Activated T-cell treated with anti-CD3 and anti-CD28 coated beads, Interleukin-2, amount 50 U/mL, for 24 hours (primary cell): ENCODE data around the gene RTF1.
"Not testable (repeated sequence)": the region's sequence is repeated elsewhere in the genome, so short reads cannot be mapped to it uniquely, and the experiment has no call there.

Experiments
- DNase-seq: peaks from one replicate; pipeline ENCODE4 v3.0.0-alpha.2; 2020
- H3K27ac Mint-ChIP-seq: 2 replicates; pipeline ENCODE4 v1.8.0; 2020; ENCODE audit warnings: mild to moderate bottlenecking, mixed read lengths
- H3K27me3 Mint-ChIP-seq: 2 replicates; pipeline ENCODE4 v1.8.0; 2020; ENCODE audit warnings: mixed read lengths
- H3K36me3 Mint-ChIP-seq: 2 replicates; pipeline ENCODE4 v1.8.0; 2020; ENCODE audit warnings: low read depth, mixed read lengths
- H3K4me1 Mint-ChIP-seq: 2 replicates; pipeline ENCODE4 v1.8.0; 2020; ENCODE audit warnings: low read depth, mixed read lengths
- H3K4me3 Mint-ChIP-seq: 2 replicates; pipeline ENCODE4 v1.8.0; 2020; ENCODE audit warnings: mild to moderate bottlenecking, moderate library complexity, mixed read lengths
- H3K9me3 Mint-ChIP-seq: 2 replicates; pipeline ENCODE4 v1.8.0; 2020; ENCODE audit warnings: mixed read lengths

RTF1 gene

DNA sequence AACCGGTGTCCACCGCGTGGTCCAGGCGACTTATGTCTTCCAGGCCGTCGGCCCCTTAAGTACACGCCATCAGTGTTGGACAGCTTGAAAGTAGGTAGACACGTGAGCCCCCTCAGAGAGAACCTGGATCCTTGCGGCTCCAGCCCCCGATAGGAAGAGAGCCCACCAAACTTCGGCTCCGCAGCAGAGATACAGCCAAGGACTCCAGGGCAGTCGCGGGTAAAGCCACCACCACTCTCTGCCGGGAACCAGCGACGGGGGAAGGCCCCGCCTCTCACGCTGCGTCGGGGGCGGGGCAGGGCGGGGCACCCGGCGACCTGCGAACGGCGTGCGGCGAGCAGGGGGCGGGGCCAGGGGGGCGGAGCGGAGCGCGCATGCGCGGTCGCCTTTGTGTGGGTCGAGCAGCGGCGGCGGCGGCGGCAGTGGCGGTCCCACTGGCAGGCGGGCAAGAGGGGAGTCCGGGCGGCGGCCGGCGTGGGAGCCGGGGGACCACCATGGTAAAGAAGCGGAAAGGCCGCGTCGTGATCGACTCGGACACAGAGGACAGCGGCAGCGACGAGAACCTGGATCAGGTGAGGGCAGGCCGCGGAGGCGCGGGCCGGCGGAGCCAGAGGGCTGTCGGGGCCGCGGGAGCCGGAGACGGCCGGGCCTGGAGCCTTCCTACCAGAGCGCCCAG, at the start of gene RTF1:
Gene RTF1, plus strand, starts transcription at position 354 of the 676 bp plus-strand sequence. Its CDS starts 21 bp downstream, at position 375.
- Mint-ChIP-seq H3K36me3 (peaks cover 20% of the 10 kb centered on the region), H3K9me3 (no peaks in the 10 kb centered on the region), H3K4me3 (peak within 1 kb of the TSS; percentile 93), H3K27me3 (no peaks in the 10 kb centered on the region), H3K4me1 (peaks cover 45% of the 10 kb centered on the region), H3K27ac (peak within 1 kb of the TSS; percentile 96)
- DNase-seq = peak; percentile 99

DNA sequence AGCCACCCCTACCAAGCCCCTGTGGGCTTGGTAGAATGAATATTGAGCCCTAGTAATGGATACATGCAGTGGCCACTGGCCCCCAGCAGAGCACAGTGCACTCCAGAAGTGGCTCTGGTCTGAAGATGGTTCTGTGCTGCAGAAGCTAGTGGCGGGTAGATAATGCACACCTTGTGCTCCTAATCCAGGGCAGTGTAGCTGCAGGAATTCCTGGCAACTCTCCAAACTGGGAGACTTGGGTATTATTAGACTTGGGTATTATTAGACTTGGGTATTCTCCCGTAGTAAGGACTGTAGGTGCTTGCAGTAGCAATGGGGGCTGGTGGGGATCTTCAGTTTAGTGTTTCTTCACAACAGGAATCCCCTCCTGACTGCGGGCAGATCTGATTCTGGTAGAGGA, 49.5 kb upstream of the RTF1 start:
- H3K36me3 Mint-ChIP-seq = peaks cover 88% of the 10 kb centered on the region

DNA sequence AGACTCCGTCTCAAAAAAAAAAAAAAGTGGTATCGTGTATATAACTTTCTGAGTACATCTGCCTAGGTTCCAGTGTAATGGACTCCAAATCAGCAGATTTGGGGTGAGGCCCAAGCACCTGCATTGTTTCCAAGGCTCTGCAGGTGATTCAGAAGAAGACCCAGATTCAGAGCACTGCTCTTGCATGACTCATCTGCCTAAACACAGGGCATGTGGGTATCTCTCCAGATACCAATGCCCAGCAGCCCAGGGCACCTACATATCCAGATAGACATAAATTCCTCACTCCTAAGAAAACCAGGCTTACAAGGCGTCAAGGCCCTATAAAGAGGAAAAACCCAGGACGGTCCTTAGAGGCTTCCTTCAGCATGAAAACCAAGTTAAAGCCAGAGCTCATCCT, 38.9 kb upstream of the RTF1 start:
- DNase-seq = no peak
- no peaks in the 10 kb centered on the region for H3K4me1 Mint-ChIP-seq
- H3K27me3 Mint-ChIP-seq = no peaks in the 10 kb centered on the region
- peaks cover 78% of the 10 kb centered on the region for H3K36me3 Mint-ChIP-seq
- no peaks in the 10 kb centered on the region for H3K9me3 Mint-ChIP-seq
- H3K4me3 Mint-ChIP-seq = no peak overlapping the region
- H3K27ac Mint-ChIP-seq = no peak overlapping the region

More for the DNA sequence above, 49.5 kb upstream of the RTF1 start:
- Mint-ChIP-seq H3K4me3 (no peak overlapping the region), H3K27ac (no peak overlapping the region), H3K4me1 (no peaks in the 10 kb centered on the region), H3K27me3 (no peaks in the 10 kb centered on the region), H3K9me3 (no peaks in the 10 kb centered on the region)
- no peak for DNase-seq

DNA sequence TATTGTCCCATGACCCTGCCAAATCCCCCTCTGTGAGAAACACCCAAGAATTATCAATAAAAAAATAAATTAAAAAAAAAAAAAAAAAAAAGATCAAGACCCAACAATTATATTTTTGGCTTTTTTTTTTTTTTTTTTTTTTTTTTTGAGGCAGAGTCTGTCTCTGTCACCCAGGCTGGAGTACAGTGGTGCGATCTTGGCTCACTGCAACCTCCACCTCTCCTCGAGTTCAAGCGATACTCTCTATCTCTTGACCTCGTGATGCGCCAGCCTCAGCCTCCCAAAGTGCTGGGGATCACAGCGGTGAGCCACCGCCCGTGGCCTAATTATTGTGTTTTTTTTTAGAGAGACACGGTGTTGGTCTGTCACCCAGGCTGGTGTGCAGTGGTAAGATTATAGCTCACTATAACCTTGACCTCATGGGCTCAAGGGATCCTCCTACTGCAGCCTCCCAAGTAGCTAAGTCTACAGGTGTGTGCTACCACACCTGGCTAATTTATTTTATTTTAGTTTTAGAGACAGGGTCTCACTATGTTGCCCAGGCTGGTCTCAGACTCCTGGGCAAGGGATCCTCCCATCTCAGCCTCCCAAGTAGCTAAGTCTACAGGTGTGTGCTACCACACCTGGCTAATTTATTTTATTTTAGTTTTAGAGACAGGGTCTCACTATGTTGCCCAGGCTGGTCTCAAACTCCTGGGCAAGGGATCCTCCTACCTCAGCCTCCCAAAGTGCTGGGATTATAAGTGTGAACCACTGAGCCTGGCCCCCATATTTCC, 32.7 kb upstream of the RTF1 start:
- DNase-seq, H3K4me1 Mint-ChIP-seq, H3K27ac Mint-ChIP-seq, H3K9me3 Mint-ChIP-seq, H3K4me3 Mint-ChIP-seq, H3K27me3 Mint-ChIP-seq: not testable (repeated sequence)
- H3K36me3 Mint-ChIP-seq = peaks cover 56% of the 10 kb centered on the region

DNA sequence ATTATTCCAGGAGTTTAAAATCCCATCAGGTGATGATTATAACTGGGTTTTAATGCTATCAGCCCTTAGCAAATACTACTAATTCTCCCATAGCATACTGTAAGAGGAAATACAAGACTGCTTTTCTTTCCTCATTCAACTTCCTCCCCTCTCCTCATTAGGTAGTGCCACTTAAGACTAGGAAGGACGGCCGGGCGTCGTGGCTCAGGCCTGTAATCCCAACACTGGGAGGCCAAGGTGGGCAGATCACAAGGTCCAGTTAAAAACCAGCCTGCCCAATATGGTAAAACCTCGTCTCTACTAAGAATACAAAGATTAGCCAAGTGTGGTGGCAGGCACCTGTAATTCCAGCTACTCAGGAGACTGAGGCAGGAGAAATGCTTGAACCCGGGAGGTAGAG, 29.2 kb upstream of the RTF1 start:
- no peak for DNase-seq
- Mint-ChIP-seq H3K4me1 (no peaks in the 10 kb centered on the region), H3K36me3 (peaks cover 43% of the 10 kb centered on the region), H3K27ac (no peak overlapping the region), H3K27me3 (no peaks in the 10 kb centered on the region), H3K9me3 (no peaks in the 10 kb centered on the region), H3K4me3 (no peak overlapping the region)

DNA sequence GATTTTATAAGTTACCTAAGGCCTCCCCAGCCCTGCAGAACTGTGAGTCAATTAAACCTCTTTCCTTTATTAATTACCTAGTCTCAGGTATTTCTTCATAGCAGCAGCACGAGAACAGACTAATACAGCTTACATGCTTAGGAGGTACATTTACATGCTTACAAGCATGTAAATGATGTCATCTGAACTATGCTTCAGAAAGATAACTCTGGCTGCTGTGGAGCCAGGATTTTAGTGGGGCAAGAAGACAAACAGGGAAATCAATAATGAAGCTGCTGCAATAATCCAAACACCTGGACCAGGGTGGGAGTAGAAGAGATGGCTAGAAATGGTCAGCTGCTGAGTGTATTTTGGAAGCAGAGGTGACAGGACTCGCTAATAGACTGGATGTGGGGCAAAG, 24.2 kb upstream of the RTF1 start:
- H3K27me3 Mint-ChIP-seq = no peaks in the 10 kb centered on the region
- H3K9me3 Mint-ChIP-seq = no peaks in the 10 kb centered on the region
- H3K27ac Mint-ChIP-seq = peak overlapping the region; percentile 56

DNA sequence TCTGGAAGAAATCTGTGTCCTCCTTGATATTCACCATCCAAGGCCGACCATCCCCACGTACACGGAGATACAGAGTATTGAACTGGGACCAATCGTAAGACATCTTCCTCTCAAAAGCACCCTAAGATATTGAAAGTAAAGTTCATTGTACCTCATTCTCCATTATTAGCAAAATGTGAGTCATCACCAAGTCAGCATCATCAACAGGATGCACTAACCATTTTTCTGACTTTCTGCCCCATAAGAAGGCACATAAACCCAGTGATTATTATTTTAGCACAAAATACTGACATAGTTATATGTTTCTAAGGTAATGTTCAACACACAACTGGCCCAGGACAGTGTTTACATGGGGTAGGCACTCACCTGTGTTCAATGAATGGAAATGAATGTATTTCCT, 22.0 kb upstream of the RTF1 start:
- H3K36me3 Mint-ChIP-seq = peaks cover 45% of the 10 kb centered on the region
- peaks cover 20% of the 10 kb centered on the region for H3K4me1 Mint-ChIP-seq
- no peak overlapping the region for H3K4me3 Mint-ChIP-seq
- H3K9me3 Mint-ChIP-seq = no peaks in the 10 kb centered on the region
- peak overlapping the region; percentile 85 for H3K27ac Mint-ChIP-seq
- H3K27me3 Mint-ChIP-seq = no peaks in the 10 kb centered on the region
- no peak for DNase-seq

More for the DNA sequence above, 24.2 kb upstream of the RTF1 start:
- H3K4me3 Mint-ChIP-seq = no peak overlapping the region
- peaks cover 20% of the 10 kb centered on the region for H3K4me1 Mint-ChIP-seq
- peaks cover 59% of the 10 kb centered on the region for H3K36me3 Mint-ChIP-seq
- DNase-seq = no peak

DNA sequence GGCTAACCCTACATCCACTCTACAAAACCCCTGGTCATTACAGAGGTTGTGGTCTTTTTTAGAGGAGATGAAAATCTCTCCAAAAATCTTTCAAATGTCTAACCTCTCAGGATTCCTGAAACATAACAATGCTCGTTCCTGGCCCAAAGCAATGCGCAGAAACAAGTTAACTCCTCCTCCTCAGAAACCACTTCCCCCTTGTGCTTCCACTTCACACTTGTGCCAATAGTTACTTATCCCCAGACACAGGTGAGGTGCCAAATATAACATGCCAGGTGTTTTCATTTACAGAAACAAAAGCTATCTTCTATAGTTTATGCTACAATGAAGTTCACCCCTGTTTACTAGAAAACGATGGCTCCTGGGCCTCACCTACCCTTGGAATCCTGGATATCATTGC, 20.8 kb upstream of the RTF1 start:
- Mint-ChIP-seq H3K4me1 (peaks cover 24% of the 10 kb centered on the region), H3K27ac (peak overlapping the region; percentile 39), H3K27me3 (no peaks in the 10 kb centered on the region), H3K36me3 (peaks cover 42% of the 10 kb centered on the region), H3K9me3 (no peaks in the 10 kb centered on the region), H3K4me3 (no peak overlapping the region)
- no peak for DNase-seq

DNA sequence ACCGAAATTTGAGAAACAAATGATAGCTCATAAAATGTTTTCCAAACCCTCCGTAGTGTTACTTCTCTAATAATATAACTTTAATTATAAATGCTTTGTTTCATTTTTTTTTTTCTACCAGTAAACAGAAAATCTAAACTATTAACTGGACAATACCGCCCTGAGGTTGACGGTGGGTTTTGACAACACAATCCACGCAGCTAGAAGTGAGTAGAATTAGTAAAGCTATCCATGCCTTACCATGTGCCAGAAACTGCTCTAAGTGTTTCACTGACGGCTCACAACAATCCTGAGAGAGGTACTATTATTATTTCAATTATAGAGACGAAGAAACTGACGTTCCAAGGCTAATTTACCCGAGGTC, 15.0 kb upstream of the RTF1 start:
- Mint-ChIP-seq H3K36me3 (peaks cover 14% of the 10 kb centered on the region), H3K4me1 (peaks cover 20% of the 10 kb centered on the region), H3K27me3 (no peaks in the 10 kb centered on the region), H3K4me3 (peak overlapping the region; percentile 92), H3K27ac (peak overlapping the region; percentile 95), H3K9me3 (no peaks in the 10 kb centered on the region)
- no peak for DNase-seq

DNA sequence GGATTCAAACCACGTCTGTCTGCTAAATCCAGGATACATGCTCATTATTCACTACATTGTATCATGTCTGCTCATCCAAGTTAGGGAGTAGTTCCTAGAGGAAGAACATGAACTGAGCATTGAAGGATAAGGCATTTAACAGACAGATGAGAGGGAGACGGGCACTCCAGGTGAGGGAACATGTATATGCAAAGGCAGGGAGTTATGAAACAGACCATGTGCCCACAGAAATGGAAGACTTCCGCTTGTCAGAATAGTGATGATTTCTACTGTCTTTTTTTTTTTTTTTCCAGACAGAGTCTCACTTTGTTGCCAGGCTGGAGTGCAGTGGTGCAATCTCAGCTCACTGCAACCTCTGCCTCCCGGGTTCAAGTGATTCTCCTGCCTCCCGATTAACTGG, 9.6 kb upstream of the RTF1 start:
- Mint-ChIP-seq H3K4me1 (peaks cover 12% of the 10 kb centered on the region), H3K4me3 (no peak overlapping the region), H3K36me3 (peaks cover 7% of the 10 kb centered on the region), H3K27ac (no peak overlapping the region), H3K27me3 (no peaks in the 10 kb centered on the region), H3K9me3 (no peaks in the 10 kb centered on the region)
- DNase-seq = no peak

DNA sequence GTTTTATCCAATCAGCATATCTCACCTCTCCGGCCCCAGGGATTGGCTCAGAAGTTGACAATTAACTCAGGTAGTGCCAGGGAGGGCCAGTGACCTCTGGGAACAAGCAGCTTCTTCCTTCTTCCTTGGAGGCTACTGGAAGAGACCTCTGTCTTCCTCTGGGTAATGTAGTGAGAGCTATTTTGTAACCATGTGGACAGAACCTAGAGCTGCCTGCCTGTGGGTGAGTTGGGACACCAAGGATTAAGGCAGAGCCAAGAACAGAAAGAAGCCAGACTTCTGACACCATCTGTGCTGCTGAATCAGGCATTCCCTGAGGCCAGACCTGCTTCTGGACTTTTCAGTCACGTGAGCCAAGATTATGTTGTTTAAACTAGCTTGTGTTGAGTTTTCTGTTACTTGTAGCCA, 8.7 kb upstream of the RTF1 start:
- DNase-seq = no peak
- Mint-ChIP-seq H3K36me3 (no peaks in the 10 kb centered on the region), H3K27ac (no peak overlapping the region), H3K27me3 (no peaks in the 10 kb centered on the region), H3K9me3 (no peaks in the 10 kb centered on the region), H3K4me1 (peaks cover 8% of the 10 kb centered on the region), H3K4me3 (no peak overlapping the region)

DNA sequence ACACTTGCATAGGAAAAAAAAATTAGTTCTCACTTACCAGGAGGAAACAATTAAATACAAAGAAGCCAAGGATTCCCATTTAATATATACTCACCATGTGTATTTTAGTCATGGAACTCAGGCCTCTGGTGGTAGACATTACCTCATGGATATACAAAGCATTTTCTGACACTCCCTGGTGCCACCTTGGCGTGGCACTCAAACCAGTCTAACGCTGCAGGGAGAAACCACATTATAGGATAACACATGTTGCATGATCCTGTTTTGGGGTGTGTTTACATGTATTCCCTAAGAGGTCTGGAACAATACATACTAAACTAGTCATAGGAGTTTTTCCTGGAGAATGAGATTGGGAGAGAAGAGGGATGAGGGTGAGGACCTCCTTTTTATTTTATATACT, 5.9 kb upstream of the RTF1 start:
- Mint-ChIP-seq H3K4me3 (no peak overlapping the region), H3K27ac (no peak overlapping the region), H3K4me1 (peaks cover 10% of the 10 kb centered on the region), H3K36me3 (peaks cover 4% of the 10 kb centered on the region), H3K27me3 (no peaks in the 10 kb centered on the region), H3K9me3 (no peaks in the 10 kb centered on the region)
- DNase-seq = no peak

DNA sequence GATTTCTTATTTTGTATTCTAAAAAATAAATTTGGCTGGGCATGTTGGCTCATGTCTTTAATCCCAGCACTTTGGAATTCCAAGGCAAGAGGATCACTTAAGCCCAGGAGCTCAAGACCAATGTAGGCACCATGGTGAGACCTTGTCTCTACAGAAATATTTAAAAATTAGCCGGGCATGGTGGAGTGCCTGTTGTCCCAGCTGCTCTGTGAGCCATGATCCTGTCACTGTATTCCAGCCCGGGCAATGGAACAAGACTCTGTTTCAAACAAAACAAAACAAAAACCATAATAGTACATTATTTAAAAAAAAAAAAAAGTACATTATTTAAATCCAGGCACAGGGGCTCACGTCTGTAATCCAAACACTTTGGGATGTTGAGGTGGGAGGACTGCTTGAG, 5.5 kb upstream of the RTF1 start:
- Mint-ChIP-seq H3K27me3 (no peaks in the 10 kb centered on the region), H3K27ac (no peak overlapping the region), H3K36me3 (peaks cover 8% of the 10 kb centered on the region), H3K4me3 (no peak overlapping the region), H3K4me1 (peaks cover 15% of the 10 kb centered on the region), H3K9me3 (no peaks in the 10 kb centered on the region)
- no peak for DNase-seq

DNA sequence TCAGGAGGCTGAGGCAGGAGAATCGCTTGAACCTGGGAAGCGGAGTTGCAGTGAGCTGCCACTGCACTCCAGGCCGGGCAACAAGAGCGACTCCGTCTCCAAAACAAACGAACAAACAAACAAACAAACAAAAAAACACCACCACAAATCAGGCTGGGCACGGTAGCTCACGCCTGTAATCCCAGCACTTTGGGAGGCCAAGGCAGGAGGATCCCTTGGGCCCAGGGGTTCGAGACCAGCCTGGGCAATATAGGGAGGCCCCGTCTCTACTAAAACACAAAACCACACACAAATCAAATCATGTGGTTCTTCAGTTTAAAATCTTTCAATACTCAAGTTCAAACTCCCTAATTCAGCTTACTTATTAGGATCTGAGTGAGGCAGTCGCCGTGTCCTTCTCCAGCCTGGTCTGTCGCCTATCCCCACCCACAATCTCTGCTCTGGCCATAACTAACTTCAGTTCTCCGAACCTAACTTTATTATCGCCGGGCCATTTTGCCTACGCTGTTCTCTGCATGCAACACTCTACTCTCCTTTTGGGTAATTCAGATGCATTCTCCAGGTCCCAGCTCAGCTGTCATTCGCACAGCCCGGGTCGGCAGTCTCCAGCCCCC, 660 bp upstream of the RTF1 start:
- H3K4me3 Mint-ChIP-seq = peak overlapping the region; percentile 93
- no peak for DNase-seq
- peak overlapping the region; percentile 96 for H3K27ac Mint-ChIP-seq
- peaks cover 20% of the 10 kb centered on the region for H3K36me3 Mint-ChIP-seq
- no peaks in the 10 kb centered on the region for H3K9me3 Mint-ChIP-seq
- peaks cover 43% of the 10 kb centered on the region for H3K4me1 Mint-ChIP-seq
- no peaks in the 10 kb centered on the region for H3K27me3 Mint-ChIP-seq
